Tibial nerve (tissue), 4 donors: ENCODE measurements around the gene GRAMD4. TPM values are rescaled to one million over a fixed set of nuclear protein-coding genes. Genes with fewer than 3 reads are reported as not detected.
A peak's percentile ranks its signal among the peaks of the same experiment; 100 is the strongest.

Experiments
- DNase-seq, 2 donors: peaks; one replicate each; pipeline ENCODE4 v3.0.0-alpha.2; 2019; ENCODE audit warnings: low spot score in 2 of 2
- H3K27ac ChIP-seq, 4 donors: fragments of 200-600 bp; sonication (generic) in 3 of 4; one replicate each; pipeline ENCODE4 v1.5.1; 2017 to 2019; ENCODE audit warnings: mild to moderate bottlenecking in 1 of 4
- H3K27me3 ChIP-seq, 2 donors: fragments of 200-600 bp; sonication (generic) in 1 of 2; one replicate each; pipeline versions ENCODE4 v1.5.1 to v1.6.0; 2017 to 2019
- H3K36me3 ChIP-seq, 3 donors: fragments of 200-600 bp; sonication (generic); one replicate each; pipeline ENCODE4 v1.5.1; 2018 to 2019
- H3K4me1 ChIP-seq, 4 donors: fragments of 200-600 bp; sonication (generic) in 3 of 4; one replicate each; pipeline ENCODE4 v1.5.1; 2017 to 2019
- H3K4me3 ChIP-seq, 4 donors: fragments of 200-600 bp; sonication (generic) in 3 of 4; one replicate each; pipeline ENCODE4 v1.5.1; 2017 to 2019; ENCODE audit warnings: mild to moderate bottlenecking in 1 of 4, moderate library complexity in 1 of 4
- H3K9me3 ChIP-seq, 4 donors: fragments of 200-600 bp; sonication (generic) in 3 of 4; one replicate each; pipeline ENCODE4 v1.5.1; 2017 to 2019
- CTCF ChIP-seq, 5 experiments: fragments of 200-600 bp in 3 of 5; fragments of 450-650 bp in 2 of 5; sonication (generic) in 3 of 5; IDR thresholded peaks; one replicate each; pipeline ENCODE4 v1.5.1; 2016 to 2019; ENCODE audit warnings: antibody characterized with exemption in 5 of 5, mild to moderate bottlenecking in 3 of 5, moderate library complexity in 2 of 5
- EP300 ChIP-seq, 2 donors: sonication (generic); formaldehyde crosslinking; IDR thresholded peaks; one replicate each; pipeline ENCODE4 v1.6.1; 2017; ENCODE audit warnings: antibody characterized with exemption in 2 of 2, mild to moderate bottlenecking in 1 of 2
- POLR2A ChIP-seq, 2 donors: fragments of 450-650 bp; IDR thresholded peaks; one replicate each; pipeline ENCODE4 v1.6.1; 2017; ENCODE audit warnings: antibody characterized with exemption in 2 of 2, mild to moderate bottlenecking in 2 of 2, moderate library complexity in 2 of 2
- WGBS, 2 donors: methylation state at CpG; one replicate each; pipeline ENCODE4 v1.1.5; 2018; 5-methylcytosine and 5-hydroxymethylcytosine counted together
- total RNA-seq, 4 donors: library from RNA; depleted of rRNA; stranded (reverse); fragments of >200 nt; gene quantifications; one replicate each; pipeline ENCODE4 v1.1.0, GENCODE V29; 2016

Gene GRAMD4
- total RNA-seq, 4 donors from 2014 or later = 18.2 to 299 (median 54.3) TPM

- DNase-seq = no peak
- peak overlapping the region in 2 of 4 donors; percentile 1 to 38 for H3K27ac ChIP-seq
These were observed 57.9 kb downstream of the GRAMD4 start for GRCh38 chr22:46678003-46678657.

DNA sequence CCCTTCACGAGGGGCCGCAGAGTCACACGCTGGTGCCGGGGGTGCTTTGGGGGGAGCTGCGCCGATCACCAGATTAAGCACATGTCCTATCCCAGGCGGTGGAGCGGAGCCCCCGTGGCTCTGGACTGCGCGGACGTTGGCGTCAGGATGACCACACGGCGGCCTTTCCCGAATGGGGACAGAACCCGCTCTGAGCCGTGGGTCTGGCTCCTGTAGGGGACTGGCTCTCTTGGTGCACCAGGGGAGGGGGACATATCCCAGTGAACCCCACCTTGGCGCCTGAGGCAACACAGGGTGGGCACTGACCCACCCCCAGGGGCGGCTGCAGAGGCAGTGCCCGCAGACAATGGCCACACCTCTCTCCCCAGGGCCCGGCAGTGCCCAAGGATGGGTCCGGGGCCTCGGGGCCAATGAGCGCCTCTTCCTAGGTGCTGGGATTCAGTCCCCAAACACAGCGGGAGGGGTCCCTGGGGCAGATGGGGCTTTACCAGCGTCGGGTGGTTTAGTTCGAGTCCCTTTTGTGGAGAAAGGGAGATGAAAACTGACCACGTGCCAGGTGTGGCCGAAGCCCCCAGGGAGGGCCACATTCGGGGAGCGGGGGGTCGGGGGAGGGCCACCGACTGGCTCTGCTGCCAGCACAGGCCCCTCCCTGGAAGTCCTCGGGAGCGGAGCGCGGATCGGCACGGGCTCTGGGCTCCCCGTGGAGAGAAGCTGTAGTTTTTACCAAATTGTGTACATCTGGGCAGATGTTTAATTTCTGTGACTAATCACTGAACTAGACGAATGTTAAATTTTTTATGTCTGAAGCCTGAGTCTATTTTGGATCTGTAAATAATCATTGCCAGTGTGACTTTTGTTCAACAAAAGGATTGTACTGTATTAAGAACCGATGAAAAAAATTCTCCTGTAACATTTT is 58.9 kb downstream of the GRAMD4 start:
- Histone ChIP-seq H3K27me3 (no peaks in the 10 kb centered on the region), H3K36me3 (peaks cover 0 to 74% (median 3%) of the 10 kb centered on the region in 3 donors), H3K27ac (peak overlapping the region in 2 of 4 donors; percentile 1 to 38), H3K4me3 (no peak overlapping the region), H3K9me3 (no peaks in the 10 kb centered on the region), H3K4me1 (peaks cover 0 to 8% (median 1%) of the 10 kb centered on the region in 4 donors)
- TF ChIP-seq POLR2A (IDR thresholded peaks at IDR 0.05) (no peak), EP300 (IDR thresholded peaks at IDR 0.05) (no peak), CTCF (IDR thresholded peaks at IDR 0.05) (no peak)
- 76 to 78% methylated on average over 41 to 44 of the region's 44 CpGs for WGBS, 2 donors
- DNase-seq = no peak

More at GRCh38 chr22:46678003-46678657, 57.9 kb downstream of the GRAMD4 start:
- Histone ChIP-seq H3K27me3 (no peaks in the 10 kb centered on the region), H3K4me3 (no peak overlapping the region), H3K36me3 (peaks cover 0 to 77% (median 3%) of the 10 kb centered on the region in 3 donors), H3K4me1 (peaks cover 0 to 11% (median 4%) of the 10 kb centered on the region in 4 donors), H3K9me3 (no peaks in the 10 kb centered on the region)
- 81 to 85% methylated on average over 19 to 22 of the region's 31 CpGs for WGBS, 2 donors
- TF ChIP-seq POLR2A (IDR thresholded peaks at IDR 0.05) = no peak

- Histone ChIP-seq H3K27me3 (no peaks in the 10 kb centered on the region), H3K4me1 (peaks cover 0 to 8% (median 0%) of the 10 kb centered on the region in 4 donors), H3K36me3 (peaks cover 0 to 72% (median 3%) of the 10 kb centered on the region in 3 donors), H3K4me3 (no peak overlapping the region), H3K9me3 (no peaks in the 10 kb centered on the region), H3K27ac (peak overlapping the region in 1 of 4 donors; percentile 46)
- no peak for DNase-seq
- WGBS, 2 donors = 70 to 72% methylated on average over 16 of the region's 16 CpGs
- TF ChIP-seq POLR2A (IDR thresholded peaks at IDR 0.05) (no peak), CTCF (IDR thresholded peaks at IDR 0.05) (no peak), EP300 (IDR thresholded peaks at IDR 0.05) (no peak)
These were observed 59.6 kb downstream of the GRAMD4 start for GRCh38 chr22:46679706-46680269.

GRCh38 chr22:46681010-46681409 is 60.8 kb downstream of the GRAMD4 start:
- Histone ChIP-seq H3K27ac (no peak overlapping the region), H3K27me3 (no peaks in the 10 kb centered on the region), H3K9me3 (no peaks in the 10 kb centered on the region), H3K36me3 (peaks cover 0 to 72% (median 3%) of the 10 kb centered on the region in 3 donors), H3K4me3 (no peak overlapping the region), H3K4me1 (peaks cover 0 to 8% (median 1%) of the 10 kb centered on the region in 4 donors)
- DNase-seq = no peak
- 67 to 72% methylated on average over 7 of the region's 7 CpGs for WGBS, 2 donors
- TF ChIP-seq EP300 (IDR thresholded peaks at IDR 0.05) (no peak), CTCF (IDR thresholded peaks at IDR 0.05) (peak in 1 of 5 experiments; percentile 21), POLR2A (IDR thresholded peaks at IDR 0.05) (no peak)

DNA sequence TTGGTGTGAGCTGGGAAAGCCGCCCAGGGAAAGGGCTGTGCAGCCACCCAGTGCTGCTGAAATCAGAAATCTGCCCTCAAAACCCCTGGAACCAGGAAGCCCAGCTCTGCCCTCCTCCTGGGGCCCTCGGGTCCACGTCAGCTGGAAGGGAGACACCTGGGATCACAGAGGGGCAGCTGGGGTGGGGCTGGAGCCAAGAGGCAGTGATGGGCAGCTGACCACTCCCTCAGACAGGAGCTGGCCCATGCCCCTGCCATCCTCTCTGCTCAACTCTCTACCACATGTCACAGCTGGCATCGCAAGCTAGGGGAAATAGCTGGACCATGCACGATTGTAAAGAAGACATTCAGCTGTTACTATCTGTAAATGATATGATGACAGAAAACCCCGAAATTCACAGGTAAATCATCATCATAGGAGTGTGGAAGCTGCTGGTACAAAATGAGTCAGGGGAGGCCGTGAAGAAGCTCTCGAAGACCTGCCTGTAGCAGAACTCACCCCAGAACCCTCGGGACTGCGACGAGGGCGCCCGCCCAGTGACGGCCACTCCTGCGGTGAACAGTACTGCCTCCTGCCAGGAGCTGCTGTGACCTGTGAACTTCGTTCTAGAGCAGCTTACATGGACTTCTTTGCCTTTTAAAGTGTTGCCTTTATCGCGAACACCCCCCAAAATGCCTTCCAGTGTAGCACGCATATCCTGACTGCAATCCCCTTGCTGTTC is 62.0 kb downstream of the GRAMD4 start:
- TF ChIP-seq CTCF (IDR thresholded peaks at IDR 0.05) (no peak), POLR2A (IDR thresholded peaks at IDR 0.05) (no peak), EP300 (IDR thresholded peaks at IDR 0.05) (no peak)
- no peaks in the 10 kb centered on the region for H3K9me3 ChIP-seq
- H3K4me1 ChIP-seq = peaks cover 0 to 8% (median 4%) of the 10 kb centered on the region in 4 donors
- H3K36me3 ChIP-seq = peaks cover 0 to 72% (median 3%) of the 10 kb centered on the region in 3 donors
- WGBS, 2 donors = 86 to 89% methylated on average over 17 to 19 of the region's 19 CpGs
- no peak overlapping the region for H3K4me3 ChIP-seq
- no peaks in the 10 kb centered on the region for H3K27me3 ChIP-seq
- no peak overlapping the region for H3K27ac ChIP-seq
- DNase-seq = no peak
